ENCODE data around the gene PCNX3.

DNA sequence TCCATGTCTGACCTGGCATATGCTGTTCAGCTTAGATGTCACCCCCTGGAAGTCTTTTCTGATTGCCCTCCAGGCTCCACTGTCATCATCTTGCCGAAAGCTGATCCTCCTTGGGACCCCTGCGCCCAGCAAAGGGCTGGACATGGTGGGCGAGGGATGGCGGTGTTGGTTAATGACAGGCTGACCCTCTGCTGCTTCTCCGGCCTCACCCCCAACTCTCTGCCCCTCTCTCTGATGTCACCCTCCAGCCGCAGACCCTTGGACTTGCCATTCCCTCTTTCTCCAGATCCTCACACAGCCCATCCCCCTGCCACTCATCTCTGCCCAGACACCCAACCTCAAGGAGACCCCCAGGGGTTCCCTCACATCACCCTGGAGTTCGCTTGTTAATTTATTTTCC lies 37.4 kb upstream of the PCNX3 start:
- TF ChIP-seq, protein P1, sequence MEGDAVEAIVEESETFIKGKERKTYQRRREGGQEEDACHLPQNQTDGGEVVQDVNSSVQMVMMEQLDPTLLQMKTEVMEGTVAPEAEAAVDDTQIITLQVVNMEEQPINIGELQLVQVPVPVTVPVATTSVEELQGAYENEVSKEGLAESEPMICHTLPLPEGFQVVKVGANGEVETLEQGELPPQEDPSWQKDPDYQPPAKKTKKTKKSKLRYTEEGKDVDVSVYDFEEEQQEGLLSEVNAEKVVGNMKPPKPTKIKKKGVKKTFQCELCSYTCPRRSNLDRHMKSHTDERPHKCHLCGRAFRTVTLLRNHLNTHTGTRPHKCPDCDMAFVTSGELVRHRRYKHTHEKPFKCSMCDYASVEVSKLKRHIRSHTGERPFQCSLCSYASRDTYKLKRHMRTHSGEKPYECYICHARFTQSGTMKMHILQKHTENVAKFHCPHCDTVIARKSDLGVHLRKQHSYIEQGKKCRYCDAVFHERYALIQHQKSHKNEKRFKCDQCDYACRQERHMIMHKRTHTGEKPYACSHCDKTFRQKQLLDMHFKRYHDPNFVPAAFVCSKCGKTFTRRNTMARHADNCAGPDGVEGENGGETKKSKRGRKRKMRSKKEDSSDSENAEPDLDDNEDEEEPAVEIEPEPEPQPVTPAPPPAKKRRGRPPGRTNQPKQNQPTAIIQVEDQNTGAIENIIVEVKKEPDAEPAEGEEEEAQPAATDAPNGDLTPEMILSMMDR (IDR thresholded peaks at IDR 0.05; ENCODE audit: insufficient read depth, low read depth, low read length) = no peak
- no peak for TF ChIP-seq EZH2 (IDR thresholded peaks at IDR 0.05; ENCODE audit: insufficient read depth, low read length)
